ENCODE measurements around the gene NSUN3.
"Not testable (repeated sequence)": the region's sequence is repeated elsewhere in the genome, so short reads cannot be mapped to it uniquely, and the experiment has no call there.

The NSUN3 gene

DNA sequence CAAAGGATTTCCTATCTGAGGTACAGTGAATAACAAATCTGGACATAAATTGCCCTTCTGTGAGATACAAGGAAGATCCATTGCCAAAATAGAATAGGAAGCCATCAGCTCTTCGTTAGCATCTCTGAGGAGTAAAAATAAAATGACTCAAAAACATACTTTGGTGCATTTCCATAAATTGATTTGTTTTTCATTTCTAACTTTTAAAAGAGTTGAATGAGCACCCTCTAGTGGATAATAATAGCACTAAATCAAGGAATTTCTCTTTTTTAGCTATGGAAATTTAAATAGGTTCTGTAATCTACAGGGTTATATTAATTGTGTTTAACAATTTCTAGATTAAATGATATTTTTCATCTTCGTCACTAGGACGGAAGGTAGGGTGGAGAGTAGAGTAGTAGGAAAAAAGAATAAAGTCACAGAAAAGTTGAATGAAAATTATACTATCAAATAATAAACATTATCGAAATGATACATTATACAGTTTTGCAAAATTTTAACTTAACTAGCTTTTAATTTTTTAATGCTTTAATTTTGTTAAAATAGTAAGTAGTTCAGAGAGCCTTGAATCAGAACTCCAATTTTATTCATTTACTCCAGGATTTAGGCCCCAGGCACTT lies 6.4 kb downstream of the NSUN3 start:
- peak; percentile 16 for DNase-seq

DNA sequence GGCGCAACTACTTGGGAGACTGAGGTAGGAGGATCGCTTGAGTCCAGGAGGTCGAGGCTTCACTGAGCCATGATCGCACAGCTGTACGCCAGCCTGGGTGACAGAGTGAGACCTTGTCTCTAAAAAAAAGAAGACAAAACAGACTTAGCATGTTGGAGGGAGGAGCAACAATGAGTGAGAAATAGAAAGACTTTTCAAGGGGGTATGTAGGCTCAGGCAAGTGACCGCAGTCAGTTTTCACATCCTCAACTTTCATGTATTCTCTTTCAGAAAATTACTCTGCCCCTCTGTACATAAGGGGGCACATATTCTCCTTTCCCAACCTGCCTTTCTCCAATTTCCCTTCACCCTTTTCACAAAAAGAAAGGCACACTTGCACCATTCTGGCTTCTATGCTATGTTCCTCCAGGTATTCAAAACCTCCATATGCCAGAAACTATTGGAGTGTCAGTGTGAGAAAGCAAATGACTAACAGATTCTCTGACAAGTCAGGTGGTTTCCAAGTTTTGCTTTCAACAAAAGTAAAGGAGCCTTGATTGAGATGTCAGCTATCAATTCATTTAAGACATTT lies 7.6 kb downstream of the NSUN3 start:
- DNase-seq, result no peak

DNA sequence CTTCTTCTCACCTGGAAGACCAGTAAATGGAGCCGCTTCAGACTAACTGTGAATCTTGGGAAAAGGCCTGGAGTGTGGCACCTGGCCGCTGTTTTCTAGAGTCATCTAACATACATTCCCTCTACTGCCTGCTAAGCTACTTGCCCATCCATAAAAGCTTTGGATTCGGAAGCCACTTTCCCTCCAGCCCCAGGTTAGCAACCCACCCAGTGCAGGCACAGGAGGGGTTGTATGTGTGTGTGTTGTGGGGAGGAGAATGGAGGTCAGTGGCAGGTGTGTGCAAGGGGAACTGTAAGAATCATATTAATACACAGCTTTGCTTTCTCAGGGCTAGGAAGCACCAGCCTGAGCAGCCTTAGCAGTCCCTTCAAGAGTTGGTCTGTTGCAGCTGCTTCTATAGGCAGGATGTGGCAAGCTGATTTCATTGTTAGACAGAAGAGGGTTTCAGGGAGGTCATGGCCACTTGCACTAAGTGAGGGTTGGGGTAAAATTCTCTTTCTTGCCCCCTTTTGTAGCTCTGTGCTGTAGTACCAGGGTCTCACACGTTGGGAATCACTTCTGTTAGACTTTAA lies 8.9 kb downstream of the NSUN3 start:
- DNase-seq, result no peak

DNA sequence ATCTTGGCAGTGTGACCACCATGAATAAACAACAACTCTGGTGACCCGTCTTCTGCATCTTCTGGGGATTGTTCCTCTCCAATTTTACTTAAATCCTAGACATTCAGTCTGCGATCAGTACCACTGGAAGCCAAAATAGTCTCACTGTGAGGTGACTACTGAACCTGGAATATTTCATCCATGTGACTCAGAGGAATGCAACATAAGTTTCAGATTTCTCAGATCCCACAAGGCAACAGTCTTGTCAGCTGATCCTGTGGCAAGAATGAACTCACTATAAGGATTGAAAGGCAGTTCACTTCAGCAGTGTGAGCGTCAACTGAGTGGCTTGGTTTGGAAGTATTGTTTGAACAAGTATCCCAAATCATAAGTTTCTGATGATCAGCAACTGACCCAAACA lies 13.2 kb downstream of the NSUN3 start:
- no peak for DNase-seq

DNA sequence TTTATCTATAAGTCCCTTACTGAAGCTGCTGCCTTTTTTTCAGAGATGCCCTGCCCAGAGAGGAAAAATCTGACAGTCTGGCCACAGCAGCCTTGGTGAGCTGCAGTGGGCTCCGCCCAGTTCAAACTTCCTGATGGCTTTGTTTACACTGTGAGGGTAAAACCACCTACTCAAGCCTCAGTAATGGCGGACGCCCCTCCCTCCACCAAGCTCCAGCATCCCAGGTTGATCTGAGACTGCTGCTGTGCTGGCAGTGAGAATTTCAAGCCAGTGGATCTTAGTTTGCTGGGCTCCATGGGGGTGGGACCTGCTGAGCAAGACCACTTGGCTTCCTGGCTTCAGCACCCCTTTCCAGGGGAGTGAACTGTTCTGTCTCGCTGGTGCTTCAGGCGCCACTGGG lies 17.7 kb downstream of the NSUN3 start:
- peak; percentile 31 for DNase-seq

DNA sequence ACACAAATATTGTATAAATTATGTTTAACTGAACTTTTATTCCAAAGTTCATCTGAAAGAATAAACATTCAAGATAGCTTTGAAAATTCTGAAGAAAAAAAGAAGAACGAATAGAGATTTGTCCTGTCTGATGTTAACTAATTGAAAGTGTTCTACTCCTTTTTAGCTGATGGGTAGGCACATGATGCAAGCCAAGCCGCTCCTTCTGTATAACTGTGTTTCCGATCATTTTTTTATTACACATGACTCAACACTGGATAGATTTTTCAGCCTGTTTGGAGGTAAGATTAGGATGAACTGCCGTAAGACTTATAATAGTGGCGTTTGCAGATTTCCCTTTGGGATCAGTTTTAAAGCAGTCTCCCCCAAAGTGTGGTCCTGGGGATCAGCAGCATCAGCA lies 19.0 kb downstream of the NSUN3 start:
- no peak for DNase-seq

DNA sequence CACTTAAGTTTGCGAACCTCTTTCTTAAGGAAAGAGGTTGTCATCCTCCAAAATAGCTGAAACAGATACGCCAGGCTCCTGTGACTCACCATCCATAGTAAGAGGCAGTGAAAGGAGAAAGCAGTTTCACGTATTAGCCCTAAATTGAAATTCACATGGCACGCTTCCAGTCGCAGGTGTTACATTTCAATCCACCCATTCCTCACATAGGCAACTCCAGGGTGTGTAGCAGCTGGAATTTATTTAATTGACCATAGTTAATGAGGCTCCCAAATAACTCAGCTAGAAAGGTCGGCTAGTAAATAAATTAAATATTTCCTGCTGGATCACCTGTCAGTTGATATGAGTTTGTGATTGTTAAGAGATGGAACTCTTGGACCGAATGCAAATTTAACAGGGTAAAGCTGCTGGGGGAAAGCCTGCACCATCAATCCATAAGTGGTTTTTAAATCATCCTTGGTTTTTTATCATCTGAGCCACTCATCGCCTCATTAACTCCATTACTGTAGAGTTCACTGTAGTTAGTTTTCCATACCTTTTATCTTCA lies 19.6 kb downstream of the NSUN3 start:
- DNase-seq, result peak; percentile 90

DNA sequence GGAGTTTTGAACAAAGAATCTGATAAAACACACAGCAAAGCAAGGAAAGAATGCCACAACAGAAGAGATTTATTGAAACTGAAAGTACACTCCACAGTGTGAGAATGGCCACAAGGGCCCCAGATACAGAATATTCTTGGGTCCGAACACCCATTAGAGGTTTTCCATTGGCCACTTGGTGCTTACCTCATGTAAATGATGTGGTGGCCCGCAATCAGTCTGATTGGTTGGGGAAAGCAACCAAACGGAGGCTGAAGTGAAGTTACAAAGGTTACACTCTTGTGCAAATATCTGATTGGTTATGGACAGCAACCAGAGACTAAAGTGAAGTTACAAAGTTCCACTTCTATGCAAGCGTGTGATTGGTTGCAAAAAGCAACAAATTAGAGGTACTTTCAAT lies 20.4 kb downstream of the NSUN3 start:
- DNase-seq, result no peak

DNA sequence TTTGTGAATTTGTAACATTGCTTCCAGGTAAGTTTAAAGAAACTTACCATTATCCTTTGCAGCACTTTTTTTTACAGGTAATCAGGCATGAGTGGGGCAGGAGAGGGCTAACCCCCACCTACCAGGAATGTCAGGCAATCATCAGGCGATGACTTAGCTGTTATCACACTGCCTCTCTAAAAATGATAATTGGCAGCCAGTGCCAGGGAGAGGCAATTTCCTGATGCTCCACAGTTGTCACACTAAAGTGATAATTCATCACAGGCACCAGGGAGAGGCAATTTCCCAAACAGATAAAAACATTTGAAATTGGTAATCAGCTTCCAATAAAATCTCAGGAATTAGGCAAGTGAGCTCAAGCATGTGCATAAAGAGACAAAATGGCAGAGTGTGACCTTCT lies 26.3 kb downstream of the NSUN3 start:
- DNase-seq, result peak; percentile 34

DNA sequence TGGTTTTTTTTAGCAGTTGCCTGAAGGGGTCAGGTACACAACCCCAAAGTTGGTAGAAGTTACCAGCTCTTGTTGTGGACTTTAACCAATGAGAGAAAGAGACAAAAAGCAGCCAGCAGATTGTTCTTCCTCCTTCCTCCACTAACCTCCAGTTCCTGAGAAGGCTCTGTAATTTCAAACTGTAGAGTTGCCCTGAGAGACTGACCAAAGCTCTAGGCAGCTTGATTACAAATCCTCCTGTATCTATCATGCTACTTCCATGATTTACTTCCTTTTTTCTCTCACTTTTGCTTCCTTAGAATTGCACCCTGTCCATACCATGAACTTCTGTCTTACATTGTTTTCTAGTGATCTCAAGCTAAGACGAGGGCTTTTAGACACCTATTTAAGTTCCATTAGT lies 29.2 kb downstream of the NSUN3 start:
- no peak for DNase-seq

DNA sequence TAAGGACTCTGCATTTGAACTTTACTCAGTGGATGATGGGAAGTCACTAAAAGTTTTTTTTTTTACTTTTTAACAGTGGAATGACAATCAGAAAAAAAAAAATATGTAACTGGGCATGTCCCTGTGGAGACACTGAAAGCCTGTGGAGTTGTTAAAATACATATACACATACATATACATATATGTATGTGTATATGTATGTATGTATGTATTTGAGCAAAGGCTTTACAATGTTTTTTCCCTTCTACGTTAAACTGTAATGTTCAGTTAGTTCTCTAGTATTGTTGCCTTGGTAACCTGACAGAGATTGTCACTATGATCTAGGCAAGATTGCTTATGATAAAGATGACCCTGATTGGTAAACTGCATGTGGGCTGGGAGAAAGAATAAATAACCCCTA lies 30.3 kb downstream of the NSUN3 start:
- DNase-seq, result no peak

DNA sequence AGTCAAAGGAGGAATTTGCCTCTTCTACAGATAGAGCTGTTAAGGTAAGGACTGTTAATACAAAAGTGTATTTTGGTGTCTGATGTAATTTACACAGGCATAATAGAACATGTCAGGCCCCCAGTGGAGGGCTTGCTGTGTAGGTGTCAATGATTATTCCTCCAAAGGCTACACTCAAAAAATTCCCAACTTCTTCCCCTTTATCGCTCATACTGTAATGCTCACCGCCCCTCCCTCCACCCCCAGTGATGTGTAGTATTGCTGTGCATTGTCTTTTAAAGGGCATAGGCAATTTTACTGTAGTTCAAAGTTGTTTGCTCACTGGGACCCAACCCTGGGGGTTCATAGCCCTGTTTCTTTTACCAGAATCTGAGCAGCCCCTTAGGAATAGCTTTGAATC lies 32.2 kb downstream of the NSUN3 start:
- no peak for DNase-seq

DNA sequence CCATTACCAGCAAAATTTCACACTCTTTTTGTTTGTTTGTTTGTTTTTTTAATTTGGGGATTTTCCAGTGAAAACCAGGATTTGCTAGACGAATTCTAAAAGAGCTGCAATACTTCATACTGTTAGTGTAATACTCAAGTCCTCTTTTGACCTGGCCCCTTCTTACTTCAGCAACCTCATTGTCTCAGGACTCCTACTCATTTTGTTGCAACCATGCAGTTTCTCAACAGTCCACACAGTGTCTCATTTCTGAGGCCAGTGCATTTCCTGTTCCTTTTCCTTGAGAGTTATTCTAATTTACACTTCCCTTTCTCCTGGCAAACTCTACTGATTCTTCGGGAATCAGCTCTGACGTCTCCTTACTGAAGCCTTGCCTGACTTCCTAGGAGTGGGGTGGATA lies 35.6 kb downstream of the NSUN3 start:
- DNase-seq, result no peak

DNA sequence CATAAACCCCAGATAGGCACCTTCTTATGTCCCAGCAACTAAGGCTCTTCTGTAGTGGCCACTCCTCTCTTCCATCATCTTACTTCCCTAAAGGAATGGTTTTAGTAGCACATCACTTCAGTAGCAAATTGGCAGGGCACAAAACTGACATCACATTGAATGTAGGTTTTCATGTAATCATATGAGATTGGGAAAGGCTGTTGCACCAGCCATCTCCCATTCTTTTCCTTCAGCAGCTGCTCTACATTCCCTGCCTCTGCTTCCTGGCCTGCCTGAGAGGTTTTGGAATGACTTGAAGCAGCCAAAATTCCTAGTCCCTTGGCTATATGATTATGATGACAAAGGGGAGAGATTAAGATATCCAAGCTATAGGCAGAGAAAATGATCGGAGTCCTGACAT lies 36.5 kb downstream of the NSUN3 start:
- no peak for DNase-seq

DNA sequence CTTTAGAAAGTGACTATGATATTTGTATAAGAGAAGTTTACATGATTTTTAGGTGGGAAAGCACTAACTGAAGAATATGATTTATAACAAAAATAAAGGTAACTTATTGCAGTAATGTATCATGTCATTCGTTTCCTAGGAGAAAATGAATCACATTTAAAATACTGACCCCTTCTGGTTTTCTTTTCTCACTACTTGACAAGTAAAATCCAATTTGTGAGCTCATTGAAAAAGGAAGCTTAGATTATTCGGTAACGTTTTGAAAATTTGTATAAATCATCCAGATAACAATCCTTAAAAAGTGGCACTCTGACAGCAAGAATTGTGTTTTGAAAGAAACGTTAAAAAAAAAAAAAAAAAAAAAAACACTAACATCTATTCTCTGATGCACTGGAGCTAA lies 39.0 kb downstream of the NSUN3 start:
- DNase-seq, result peak; percentile 1

DNA sequence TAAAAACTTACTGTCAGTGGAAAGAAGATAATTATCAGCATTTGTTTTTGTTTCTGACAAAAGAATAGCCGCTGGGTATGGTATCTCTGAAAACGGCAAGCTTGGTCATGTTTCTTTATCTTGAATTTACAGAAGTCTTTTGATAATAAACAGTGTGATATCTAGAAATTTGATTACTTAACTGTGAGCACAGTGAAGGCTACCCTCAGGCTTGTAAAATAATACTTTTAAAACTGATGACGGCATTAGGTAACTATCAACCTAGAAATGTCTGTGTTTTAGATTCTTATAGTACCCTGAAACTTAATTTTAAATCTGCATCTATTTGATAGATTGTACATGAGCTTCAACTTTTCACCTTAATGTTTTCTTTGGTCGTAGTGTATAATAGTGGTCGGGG lies 43.4 kb downstream of the NSUN3 start:
- peak; percentile 79 for DNase-seq

DNA sequence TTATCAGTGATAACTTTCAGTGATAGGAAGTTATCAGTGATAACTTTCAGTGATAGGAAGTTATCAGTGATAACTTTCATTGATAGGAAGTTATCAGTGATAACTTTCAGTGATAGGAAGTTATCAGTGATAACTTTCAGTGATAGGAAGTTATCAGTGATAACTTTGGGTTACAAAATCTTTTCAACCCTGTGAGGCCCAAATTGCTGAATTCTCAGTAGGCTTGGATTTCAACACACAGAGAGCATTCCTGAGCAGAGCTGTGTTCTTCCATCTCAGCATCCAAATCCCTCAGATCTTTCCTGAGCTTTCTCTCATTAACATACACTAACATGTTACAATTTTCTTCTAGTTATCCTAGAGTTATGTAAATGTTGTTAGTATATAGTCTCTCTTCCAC lies 47.4 kb downstream of the NSUN3 start:
- DNase-seq, result not testable (repeated sequence)

DNA sequence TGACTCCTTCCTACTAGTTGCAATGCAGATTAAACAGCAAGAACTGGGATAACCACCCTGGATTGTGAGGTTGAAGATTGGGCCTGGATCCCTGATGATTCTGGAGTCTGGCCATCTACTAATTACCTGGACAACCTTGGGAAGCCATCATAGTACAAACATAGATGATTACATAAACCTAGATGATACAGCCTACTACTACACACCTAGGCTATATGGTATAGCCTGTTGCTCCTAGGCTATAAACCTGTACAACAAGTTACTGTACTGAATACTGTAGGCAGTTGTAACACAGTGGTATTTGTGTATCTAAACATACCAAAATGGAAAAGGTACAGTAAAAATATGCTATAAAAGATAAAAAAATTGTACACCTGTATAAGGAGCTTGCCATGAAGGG lies 48.0 kb downstream of the NSUN3 start:
- DNase-seq, result no peak

DNA sequence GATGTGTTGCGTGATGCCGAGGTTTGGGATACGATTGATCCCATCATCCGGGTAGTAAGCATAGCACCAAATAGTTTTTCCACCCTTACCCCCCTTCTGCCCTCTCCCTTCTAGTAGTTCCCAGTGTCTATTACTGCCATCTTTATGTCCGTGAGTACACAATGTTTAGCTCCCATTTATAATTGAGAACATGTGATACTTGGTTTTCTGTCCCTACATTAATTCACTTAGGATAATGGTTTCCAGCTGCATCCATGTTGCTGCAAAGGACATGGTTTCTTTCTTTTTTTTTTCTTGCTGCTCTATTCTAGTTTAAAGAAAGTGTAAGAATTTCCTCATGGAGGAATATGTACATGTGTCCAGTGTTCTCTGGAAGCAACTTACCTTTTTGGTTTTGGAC lies 51.8 kb downstream of the NSUN3 start:
- DNase-seq, result no peak

DNA sequence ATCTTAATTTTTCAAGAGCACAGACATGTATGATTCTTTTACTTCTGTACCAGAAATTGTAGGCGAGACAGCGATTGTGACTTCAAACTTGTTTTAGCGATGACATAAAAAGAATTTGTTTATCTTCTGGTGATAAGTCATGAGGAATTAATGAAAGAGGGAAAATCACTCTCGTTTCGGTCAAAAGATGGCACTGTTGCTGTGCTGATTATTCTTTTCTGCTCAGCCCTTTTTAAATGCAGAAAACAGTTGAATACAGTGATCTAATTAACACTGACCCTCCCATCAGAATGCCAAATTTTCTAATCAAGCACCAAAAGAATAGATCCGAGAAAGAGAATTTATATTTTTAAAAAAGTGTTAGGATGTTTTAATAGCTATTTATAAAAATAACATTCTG lies 52.6 kb downstream of the NSUN3 start:
- no peak for DNase-seq

DNA sequence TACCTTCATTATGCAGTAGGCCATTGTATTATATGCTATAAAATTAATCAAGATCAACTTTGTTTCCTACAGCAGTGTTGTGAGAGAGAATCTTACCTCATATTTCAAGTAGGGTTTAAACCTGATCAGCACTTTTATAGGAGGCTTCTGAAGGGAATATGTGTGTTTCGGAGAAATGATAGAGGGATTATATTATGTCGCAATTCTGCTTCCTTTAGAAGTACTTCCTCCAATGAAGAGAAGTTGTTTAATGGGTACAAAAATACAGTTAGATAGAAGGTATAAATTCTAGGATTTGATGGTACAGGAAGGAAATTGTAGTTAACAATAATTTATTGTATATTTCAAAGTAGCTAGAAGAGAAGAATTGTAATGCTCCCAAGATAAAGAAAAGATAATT lies 54.9 kb downstream of the NSUN3 start:
- no peak for DNase-seq

DNA sequence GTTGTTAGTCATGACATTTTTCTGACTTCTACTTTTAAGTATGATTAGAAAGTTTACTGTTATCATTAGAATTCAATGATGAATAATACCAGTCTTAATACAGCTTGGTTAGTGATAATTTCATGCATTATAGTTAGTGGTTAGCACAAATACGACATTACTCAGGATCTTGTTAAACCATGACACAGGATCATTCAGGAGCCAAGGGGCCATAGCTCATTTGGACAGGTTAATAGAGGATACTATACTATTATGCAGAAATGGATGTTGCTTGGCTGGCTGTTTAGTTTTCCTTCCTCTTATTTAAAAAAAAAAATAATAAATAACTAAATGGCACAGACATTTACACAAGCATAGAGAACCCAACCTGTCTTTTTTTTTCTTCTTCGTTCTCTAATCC lies 55.5 kb downstream of the NSUN3 start:
- no peak for DNase-seq

DNA sequence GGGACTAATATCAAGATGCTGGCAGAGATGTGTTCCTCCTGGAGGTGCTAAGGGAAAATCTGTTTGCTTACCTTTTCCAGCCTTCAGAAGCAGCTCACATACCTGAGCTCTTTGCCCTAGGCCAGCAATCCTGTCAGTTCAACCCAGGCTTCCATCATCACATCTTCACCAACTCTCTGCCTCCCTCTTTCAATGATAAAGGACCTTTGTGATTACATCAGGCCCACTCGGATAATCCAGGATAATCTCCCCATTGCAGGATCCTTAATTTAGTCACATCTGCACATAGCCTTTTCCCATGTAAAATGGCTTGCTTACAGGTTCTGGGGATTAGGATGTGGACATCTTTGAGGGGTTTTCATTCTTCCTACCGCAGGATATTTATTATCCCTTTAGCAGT lies 58.3 kb downstream of the NSUN3 start:
- no peak for DNase-seq

DNA sequence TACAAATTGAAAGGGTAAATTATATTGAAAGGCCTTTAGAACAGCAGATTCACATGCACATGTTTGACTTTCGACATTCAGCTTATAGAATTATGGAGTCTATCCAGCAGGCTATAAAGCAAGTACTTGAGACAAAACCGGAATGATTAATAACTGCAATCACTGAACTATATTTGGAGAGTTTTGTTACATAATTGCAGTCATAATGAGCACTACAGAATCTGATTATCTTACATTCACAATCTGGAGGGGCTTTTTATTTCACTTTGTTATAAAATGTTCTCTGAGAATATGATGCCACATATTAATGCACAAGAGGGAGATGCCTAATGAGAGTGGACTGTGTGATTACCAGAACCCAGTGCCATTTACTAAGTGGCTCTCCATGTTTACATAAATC lies 64.3 kb downstream of the NSUN3 start:
- DNase-seq, result peak; percentile 20

DNA sequence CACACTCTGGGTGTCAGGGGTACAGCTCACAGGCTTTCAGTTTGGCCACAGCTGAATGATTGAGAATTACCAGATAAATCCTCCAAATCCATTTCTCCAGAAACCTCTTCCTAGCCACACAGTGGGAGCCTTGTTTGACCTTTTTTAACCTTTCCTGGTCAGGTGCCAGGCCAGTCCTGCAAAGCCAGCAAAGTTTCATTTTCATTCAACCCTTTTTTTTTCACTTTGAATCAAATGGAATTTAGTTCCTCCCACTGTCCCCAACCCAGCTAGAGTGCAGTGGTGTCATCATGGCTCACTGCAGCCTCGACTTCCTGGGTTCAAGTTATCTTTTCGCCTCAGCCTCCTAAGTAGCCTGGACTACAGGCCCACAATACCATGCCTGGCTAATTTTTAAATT lies 67.8 kb downstream of the NSUN3 start:
- DNase-seq, result no peak

All from NCI-H146 (cell line).